Sigmoid colon (tissue), 7 donors: ENCODE measurements around the gene PCDHB8. TPM values are rescaled to one million over a fixed set of nuclear protein-coding genes. Genes with fewer than 3 reads are reported as not detected.

Experiments
- polyA plus RNA-seq, 3 donors: library from polyadenylated mRNA; stranded (reverse); fragments of 200-250 nt; gene quantifications; one replicate each; pipeline ENCODE4 v1.2.3, GENCODE V29; 2013
- total RNA-seq, 4 donors: library from RNA; depleted of rRNA; stranded (reverse); fragments of >200 nt; gene quantifications; one replicate each; pipeline ENCODE4 v1.1.0, GENCODE V29; 2016
- donor health status: healthy with polysubstance abuse.
- donor health status: Bipolar disorder and iron deficiency.
- donor health status: healthy.

Gene PCDHB8
- total and polyA plus RNA-seq, 7 donors: 0.19 to 2.3 (median 0.82) TPM; not detected in 2

Other genes with a start within 250 kb of the PCDHB8 start
Only the 30 nearest of the 36 such genes appear.
- gene PCDHAC2, start 211.3 kb upstream of the PCDHB8 start, total RNA-seq: 1 to 10 TPM; 1.3 to 3.0 (median 2.2) TPM
- gene PCDHAC2, start 211.3 kb upstream of the PCDHB8 start, polyA plus RNA-seq: under 1 TPM in 1 of 3 donors, not detected in 2; 0.66 TPM
- gene PCDHB1, start 126.4 kb upstream of the PCDHB8 start, total RNA-seq: under 1 TPM; under 0.01 to 0.36 (median 0.27) TPM
- under 1 TPM in 1 of 3 donors, not detected in 2; 0.04 TPM for gene PCDHB1, start 126.4 kb upstream of the PCDHB8 start, polyA plus RNA-seq
- 1 to 10 TPM; 2.2 to 5.7 (median 2.9) TPM for gene PCDHB2, start 83.2 kb upstream of the PCDHB8 start, total RNA-seq
- gene PCDHB2, start 83.2 kb upstream of the PCDHB8 start, polyA plus RNA-seq: under 1 TPM; under 0.01 to 0.67 (median 0.23) TPM
- gene PCDHB3, start 77.3 kb upstream of the PCDHB8 start, total RNA-seq: 1 to 10 TPM; 1.7 to 4.9 (median 1.8) TPM
- gene PCDHB3, start 77.3 kb upstream of the PCDHB8 start, polyA plus RNA-seq: under 1 TPM in 1 of 3 donors, not detected in 2; 0.23 TPM
- gene PCDHB4, start 56.0 kb upstream of the PCDHB8 start, total RNA-seq: 1 to 10 TPM; 3.9 to 5.3 (median 4.5) TPM
- under 1 TPM; 0.23 to 0.60 (median 0.57) TPM for gene PCDHB4, start 56.0 kb upstream of the PCDHB8 start, polyA plus RNA-seq
- 1 to 10 TPM; 3.1 to 6.5 (median 4.7) TPM for gene PCDHB5, start 42.6 kb upstream of the PCDHB8 start, total RNA-seq
- under 1 TPM in 2 of 3 donors, not detected in 1; under 0.01 to 0.51 TPM for gene PCDHB5, start 42.6 kb upstream of the PCDHB8 start, polyA plus RNA-seq
- gene PCDHB6, start 27.7 kb upstream of the PCDHB8 start, total RNA-seq: 1 to 10 TPM in 3 of 4 donors, under 1 TPM in 1; 0.71 to 2.3 (median 1.4) TPM
- under 1 TPM in 1 of 3 donors, not detected in 2; 0.12 TPM for gene PCDHB6, start 27.7 kb upstream of the PCDHB8 start, polyA plus RNA-seq
- 1 to 10 TPM; 1.4 to 5.3 (median 2.5) TPM for gene PCDHB7, start 5.1 kb upstream of the PCDHB8 start, total RNA-seq
- gene PCDHB7, start 5.1 kb upstream of the PCDHB8 start, polyA plus RNA-seq: under 1 TPM in 1 of 3 donors, not detected in 2; 0.28 TPM
- gene PCDHB16, start 4.6 kb downstream of the PCDHB8 start, total RNA-seq: 1 to 10 TPM; 3.6 to 6.3 (median 4.8) TPM
- under 1 TPM in 1 of 3 donors, not detected in 2; 0.29 TPM for gene PCDHB16, start 4.6 kb downstream of the PCDHB8 start, polyA plus RNA-seq
- gene PCDHB9, start 9.4 kb downstream of the PCDHB8 start, total RNA-seq: 1 to 10 TPM; 2.1 to 6.2 (median 5.1) TPM
- under 1 TPM in 2 of 3 donors, not detected in 1; under 0.01 to 0.26 TPM for gene PCDHB9, start 9.4 kb downstream of the PCDHB8 start, polyA plus RNA-seq
- gene PCDHB10, start 14.6 kb downstream of the PCDHB8 start, total RNA-seq: 1 to 10 TPM; 3.9 to 6.2 (median 4.9) TPM
- under 1 TPM in 2 of 3 donors, not detected in 1; 0.60 to 0.80 TPM for gene PCDHB10, start 14.6 kb downstream of the PCDHB8 start, polyA plus RNA-seq
- 1 to 10 TPM; 1.8 to 5.0 (median 3.6) TPM for gene PCDHB11, start 21.8 kb downstream of the PCDHB8 start, total RNA-seq
- gene PCDHB11, start 21.8 kb downstream of the PCDHB8 start, polyA plus RNA-seq: under 1 TPM in 1 of 3 donors, not detected in 2; 0.34 TPM
- 10 to 100 TPM in 1 of 4 donors, 1 to 10 TPM in 3; 4.3 to 10.2 (median 5.7) TPM for gene PCDHB12, start 30.9 kb downstream of the PCDHB8 start, total RNA-seq
- gene PCDHB12, start 30.9 kb downstream of the PCDHB8 start, polyA plus RNA-seq: under 1 TPM in 2 of 3 donors, not detected in 1; 0.34 to 0.60 TPM
- 1 to 10 TPM; 3.3 to 7.8 (median 6.1) TPM for gene PCDHB13, start 36.1 kb downstream of the PCDHB8 start, total RNA-seq
- gene PCDHB13, start 36.1 kb downstream of the PCDHB8 start, polyA plus RNA-seq: under 1 TPM in 2 of 3 donors, not detected in 1; 0.23 to 0.52 TPM
- 10 to 100 TPM in 1 of 4 donors, 1 to 10 TPM in 3; 6.3 to 10.5 (median 8.3) TPM for gene PCDHB14, start 45.6 kb downstream of the PCDHB8 start, total RNA-seq
- gene PCDHB14, start 45.6 kb downstream of the PCDHB8 start, polyA plus RNA-seq: 1 to 10 TPM in 1 of 3 donors, not detected in 2; 1.0 TPM
- 1 to 10 TPM; 2.9 to 7.3 (median 5.4) TPM for gene PCDHB15, start 67.6 kb downstream of the PCDHB8 start, total RNA-seq
- under 1 TPM in 2 of 3 donors, not detected in 1; 0.23 to 0.93 TPM for gene PCDHB15, start 67.6 kb downstream of the PCDHB8 start, polyA plus RNA-seq
- gene SLC25A2, start 126.3 kb downstream of the PCDHB8 start, total RNA-seq: under 1 TPM in 2 of 4 donors, not detected in 2; 0.81 to 0.82 TPM
- under 1 TPM in 1 of 3 donors, not detected in 2; 0.35 TPM for gene SLC25A2, start 126.3 kb downstream of the PCDHB8 start, polyA plus RNA-seq
- gene TAF7, start 143.0 kb downstream of the PCDHB8 start, total RNA-seq: 10 to 100 TPM; 44.9 to 62.2 (median 48.1) TPM
- 10 to 100 TPM; 60.1 to 68.0 (median 62.7) TPM for gene TAF7, start 143.0 kb downstream of the PCDHB8 start, polyA plus RNA-seq
- 1 to 10 TPM in 3 of 4 donors, under 1 TPM in 1; 0.71 to 1.4 (median 1.1) TPM for gene PCDHGA1, start 152.7 kb downstream of the PCDHB8 start, total RNA-seq
- gene PCDHGA1, start 152.7 kb downstream of the PCDHB8 start, polyA plus RNA-seq: under 1 TPM in 1 of 3 donors, not detected in 2; 0.26 TPM
- gene PCDHGA2, start 161.0 kb downstream of the PCDHB8 start, total RNA-seq: 1 to 10 TPM; 2.8 to 4.9 (median 3.8) TPM
- gene PCDHGA2, start 161.0 kb downstream of the PCDHB8 start, polyA plus RNA-seq: under 1 TPM in 1 of 3 donors, not detected in 2; 0.47 TPM
- 1 to 10 TPM; 1.5 to 4.4 (median 3.1) TPM for gene PCDHGA3, start 166.0 kb downstream of the PCDHB8 start, total RNA-seq
- under 1 TPM in 2 of 3 donors, not detected in 1; 0.19 to 0.60 TPM for gene PCDHGA3, start 166.0 kb downstream of the PCDHB8 start, polyA plus RNA-seq
- 1 to 10 TPM; 2.5 to 8.4 (median 4.1) TPM for gene PCDHGB1, start 172.3 kb downstream of the PCDHB8 start, total RNA-seq
- gene PCDHGB1, start 172.3 kb downstream of the PCDHB8 start, polyA plus RNA-seq: under 1 TPM in 1 of 3 donors, not detected in 2; 0.26 TPM
- gene PCDHGA4, start 177.2 kb downstream of the PCDHB8 start, total RNA-seq: 10 to 100 TPM in 1 of 4 donors, 1 to 10 TPM in 3; 5.0 to 11.3 (median 6.7) TPM
- under 1 TPM in 1 of 3 donors, not detected in 2; 0.47 TPM for gene PCDHGA4, start 177.2 kb downstream of the PCDHB8 start, polyA plus RNA-seq
- 10 to 100 TPM in 2 of 4 donors, 1 to 10 TPM in 2; 4.3 to 12.9 (median 8.0) TPM for gene PCDHGB2, start 182.2 kb downstream of the PCDHB8 start, total RNA-seq
- under 1 TPM in 1 of 3 donors, not detected in 2; 0.51 TPM for gene PCDHGB2, start 182.2 kb downstream of the PCDHB8 start, polyA plus RNA-seq
- 1 to 10 TPM; 5.3 to 8.3 (median 7.2) TPM for gene PCDHGA5, start 186.4 kb downstream of the PCDHB8 start, total RNA-seq
- under 1 TPM in 1 of 3 donors, not detected in 2; 0.57 TPM for gene PCDHGA5, start 186.4 kb downstream of the PCDHB8 start, polyA plus RNA-seq
- 10 to 100 TPM in 1 of 4 donors, 1 to 10 TPM in 3; 6.1 to 16.1 (median 7.7) TPM for gene PCDHGB3, start 192.5 kb downstream of the PCDHB8 start, total RNA-seq
- gene PCDHGB3, start 192.5 kb downstream of the PCDHB8 start, polyA plus RNA-seq: under 1 TPM in 2 of 3 donors, not detected in 1; under 0.01 to 0.41 TPM
- gene PCDHGA6, start 196.1 kb downstream of the PCDHB8 start, total RNA-seq: 10 to 100 TPM in 2 of 4 donors, 1 to 10 TPM in 2; 5.4 to 13.6 (median 8.4) TPM
- gene PCDHGA6, start 196.1 kb downstream of the PCDHB8 start, polyA plus RNA-seq: under 1 TPM in 1 of 3 donors, not detected in 2; 0.85 TPM
- gene PCDHGA7, start 205.0 kb downstream of the PCDHB8 start, total RNA-seq: 10 to 100 TPM in 3 of 4 donors, 1 to 10 TPM in 1; 8.2 to 15.2 (median 10.9) TPM
- gene PCDHGA7, start 205.0 kb downstream of the PCDHB8 start, polyA plus RNA-seq: under 1 TPM in 1 of 3 donors, not detected in 2; 0.42 TPM
- 1 to 10 TPM; 6.1 to 9.1 (median 7.5) TPM for gene PCDHGB4, start 209.9 kb downstream of the PCDHB8 start, total RNA-seq
- gene PCDHGB4, start 209.9 kb downstream of the PCDHB8 start, polyA plus RNA-seq: under 1 TPM in 1 of 3 donors, not detected in 2; 0.54 TPM
- gene PCDHGA8, start 214.8 kb downstream of the PCDHB8 start, total RNA-seq: 1 to 10 TPM; 4.4 to 7.9 (median 6.6) TPM
- under 1 TPM in 1 of 3 donors, not detected in 2; 0.16 TPM for gene PCDHGA8, start 214.8 kb downstream of the PCDHB8 start, polyA plus RNA-seq